Midbrain (tissue), 1 donor: ENCODE data around the gene CDH4.

Experiments used
- DNase-seq: peaks from one replicate; lab custom pipeline; 2025; lab: John Stamatoyannopoulos, UW

Gene CDH4

DNA sequence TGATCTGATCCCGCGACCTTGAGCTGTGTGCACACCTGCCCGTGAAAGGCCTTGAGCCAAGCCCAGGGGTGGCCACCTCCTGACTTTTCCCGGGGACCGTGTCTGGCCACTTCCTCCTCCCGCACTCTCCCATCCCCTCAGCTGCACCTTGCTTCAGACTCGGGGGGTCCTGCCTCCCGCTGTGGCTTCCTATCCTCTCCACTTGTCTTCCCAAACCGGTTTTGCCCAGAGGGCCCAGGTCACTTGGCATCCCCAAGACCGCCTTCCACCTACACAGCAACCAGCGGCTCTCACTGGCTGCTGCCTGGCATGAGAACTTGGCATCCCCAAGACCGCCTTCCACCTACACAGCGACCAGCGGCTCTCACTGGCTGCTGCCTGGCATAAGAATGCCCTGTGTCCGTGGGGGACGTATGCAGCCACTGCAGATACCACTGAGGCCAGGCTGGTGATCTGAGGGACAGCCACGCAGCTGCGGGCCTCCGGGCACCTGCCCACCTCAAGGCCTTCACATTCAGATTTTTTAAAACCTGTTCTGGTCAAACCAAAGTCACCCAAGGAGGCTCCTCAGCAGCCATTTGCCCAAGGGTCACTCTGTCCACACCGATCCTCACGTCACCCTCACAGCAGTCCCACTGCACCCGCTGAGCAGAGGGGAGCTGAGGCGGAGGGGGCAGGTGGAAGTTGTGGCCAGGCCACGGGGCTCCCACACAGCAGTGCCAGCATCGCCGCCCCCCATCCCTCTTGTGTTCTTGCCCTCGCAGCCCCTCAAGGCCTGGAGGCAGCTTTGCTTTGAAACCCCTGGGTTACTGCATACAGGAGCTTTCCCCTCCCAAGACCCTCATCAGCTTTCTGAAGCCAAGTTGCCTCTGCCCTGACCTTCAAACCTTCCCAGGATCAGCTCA lies 568.1 kb downstream of the CDH4 start:
- DNase-seq, result no peak

DNA sequence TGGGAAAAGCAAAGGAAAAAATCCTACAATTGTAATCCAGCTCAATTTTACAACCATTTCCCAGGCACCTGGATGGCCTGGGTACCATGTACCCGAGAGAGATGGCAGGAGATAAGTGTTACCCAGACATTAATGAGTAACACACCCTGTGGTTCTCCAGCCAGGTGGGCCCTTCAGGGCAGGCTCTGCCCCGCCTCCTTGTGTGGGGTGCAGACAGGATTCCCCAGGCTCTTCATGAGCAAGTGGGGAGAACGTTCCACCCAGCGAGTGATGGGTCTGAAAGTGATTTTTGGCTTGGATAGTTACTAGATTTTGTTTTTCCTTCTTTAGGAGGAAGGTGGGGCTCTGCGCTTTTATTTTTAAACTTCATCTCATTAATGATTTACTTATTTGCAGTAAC lies 569.7 kb downstream of the CDH4 start:
- DNase-seq, result no peak

GRCh38 chr20:61822396-61822795 lies 570.3 kb downstream of the CDH4 start:
- no peak for DNase-seq

DNA sequence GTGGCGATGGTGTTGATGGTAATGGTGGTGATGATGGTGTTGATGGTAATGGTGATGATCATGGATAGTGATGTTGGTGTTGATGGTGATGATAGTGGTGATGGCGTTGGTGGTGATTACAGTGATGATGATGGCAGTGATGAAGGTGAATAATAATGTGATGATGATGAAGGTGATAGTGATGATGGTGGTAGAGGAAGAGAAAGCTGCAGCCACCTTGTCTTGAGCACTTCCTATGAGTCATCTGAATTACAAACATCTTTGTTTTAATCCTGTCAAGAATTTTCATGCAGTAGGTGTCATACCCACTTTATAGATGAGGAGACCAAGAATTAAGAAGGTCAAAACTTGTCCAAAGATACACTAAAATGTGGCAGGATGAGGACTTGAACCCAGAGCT lies 571.2 kb downstream of the CDH4 start:
- no peak for DNase-seq

DNA sequence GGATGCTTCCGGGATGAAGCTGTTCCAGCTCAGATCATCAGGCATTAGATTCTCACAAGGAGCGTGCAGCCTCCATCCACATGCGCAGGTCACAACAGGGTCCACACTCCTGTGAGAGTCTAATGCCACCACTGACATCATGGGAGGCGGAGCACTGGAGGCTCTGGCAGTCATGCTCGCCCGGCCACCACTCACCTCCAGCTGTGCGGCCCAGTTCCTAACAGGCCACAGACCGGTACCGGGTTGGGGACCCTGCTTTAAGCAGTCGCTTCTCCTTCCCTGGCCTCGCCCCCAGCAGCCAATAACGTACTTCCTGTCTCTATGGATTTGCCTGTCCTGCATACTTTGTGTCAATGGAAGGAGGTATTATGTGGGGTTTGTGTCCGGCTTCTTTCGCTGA lies 576.8 kb downstream of the CDH4 start:
- no peak for DNase-seq

DNA sequence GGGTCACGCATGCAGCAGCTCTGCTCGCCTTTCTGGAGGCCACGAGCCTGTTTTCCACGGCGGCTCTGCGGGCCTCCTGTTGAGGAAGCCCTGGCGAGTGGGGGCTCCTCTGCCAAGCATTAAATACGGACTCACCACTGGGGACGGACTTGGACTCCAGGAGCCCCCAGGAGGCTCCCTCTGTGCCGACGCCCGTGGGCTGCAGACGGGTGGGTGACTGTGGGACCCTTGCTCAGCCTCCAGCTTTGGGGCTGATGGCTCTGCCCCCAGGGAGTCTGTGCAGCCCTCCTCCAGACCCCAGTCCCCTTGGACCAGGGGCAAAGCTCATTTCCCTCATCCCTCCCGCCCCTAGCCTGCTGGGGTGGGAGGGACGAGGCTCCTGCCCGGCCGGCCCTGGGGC lies 577.5 kb downstream of the CDH4 start:
- no peak for DNase-seq

DNA sequence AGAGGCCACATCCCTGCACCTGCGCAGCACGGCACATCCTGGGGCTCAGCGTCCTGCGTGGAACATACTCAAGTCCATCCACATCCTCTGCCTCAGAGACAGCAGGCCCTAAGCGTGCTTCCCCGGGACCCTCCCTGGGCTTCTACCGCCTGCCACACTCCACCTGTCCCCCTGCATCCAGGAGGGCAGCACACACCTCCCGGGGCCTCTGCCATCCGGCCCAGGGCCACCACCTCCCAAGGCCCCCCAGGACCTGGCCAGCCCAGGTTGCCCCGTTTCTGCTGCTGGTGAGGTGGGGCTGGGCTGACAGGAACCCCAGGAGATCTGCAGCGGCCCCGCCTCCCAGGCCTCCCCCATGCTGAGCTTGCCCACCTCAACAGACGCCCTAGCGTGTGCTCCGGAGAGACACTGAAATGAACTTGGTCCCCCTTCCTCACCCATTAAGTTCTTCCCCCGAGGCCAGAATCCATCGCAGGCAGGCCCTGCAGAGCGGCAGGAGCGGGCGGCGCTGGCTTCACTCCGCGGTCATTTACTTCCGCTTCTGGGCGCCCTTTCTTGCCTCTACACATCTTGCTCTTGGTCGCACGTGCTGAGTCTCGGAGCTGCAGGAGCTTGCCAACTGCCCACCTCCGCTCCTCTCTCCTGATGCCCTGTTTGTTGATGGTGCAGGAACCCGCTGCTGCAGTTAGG lies 578.3 kb downstream of the CDH4 start:
- DNase-seq, result no peak

- DNase-seq, result no peak
Measured at GRCh38 chr20:61830991-61831390, 578.9 kb downstream of the CDH4 start.

DNA sequence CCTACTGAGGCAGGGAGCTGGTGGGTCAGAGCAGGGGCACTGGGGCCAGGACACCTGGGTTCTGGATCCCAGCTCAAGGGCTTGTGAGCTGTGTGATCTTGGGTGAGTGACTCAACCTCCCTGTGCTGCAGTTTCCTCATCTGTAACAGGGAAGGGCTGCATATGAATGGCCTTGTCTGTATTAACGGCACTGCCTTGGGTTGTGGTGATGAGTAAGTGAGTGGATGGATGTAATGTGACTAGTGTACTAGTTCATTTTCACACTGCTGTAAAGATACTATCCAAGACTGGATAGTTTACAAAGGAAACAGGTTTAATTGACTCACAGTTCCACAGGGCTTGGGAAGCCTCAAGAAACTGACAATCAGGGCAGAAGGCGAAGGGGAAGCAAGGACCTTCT lies 580.1 kb downstream of the CDH4 start:
- no peak for DNase-seq

- DNase-seq, result no peak
Measured at GRCh38 chr20:61833807-61834610, 581.9 kb downstream of the CDH4 start.

- no peak for DNase-seq
Measured at GRCh38 chr20:61835301-61835700, 583.2 kb downstream of the CDH4 start.

GRCh38 chr20:61835791-61836350 lies 583.8 kb downstream of the CDH4 start:
- DNase-seq, result no peak

DNA sequence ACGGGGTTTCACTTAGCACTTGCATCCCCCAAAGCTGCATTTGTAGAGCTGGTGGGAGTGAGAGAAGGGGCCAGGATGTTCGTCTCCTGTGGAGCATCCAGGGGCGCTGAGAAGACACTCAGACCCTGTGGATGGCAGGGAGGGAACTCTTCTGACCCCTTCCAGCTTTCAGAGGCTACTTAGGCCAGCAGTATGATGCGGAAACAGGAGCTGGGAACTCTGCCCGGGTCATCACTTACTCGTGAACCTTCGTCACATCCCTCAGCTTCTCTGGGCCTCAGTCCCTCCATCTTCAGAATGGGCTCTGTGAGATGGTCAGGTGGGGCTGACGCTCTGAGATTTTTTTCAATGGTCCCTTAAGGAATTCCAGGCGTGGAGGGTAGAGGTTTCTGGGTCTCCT lies 585.1 kb downstream of the CDH4 start:
- no peak for DNase-seq

GRCh38 chr20:61839223-61839911 lies 587.3 kb downstream of the CDH4 start:
- DNase-seq, result no peak

DNA sequence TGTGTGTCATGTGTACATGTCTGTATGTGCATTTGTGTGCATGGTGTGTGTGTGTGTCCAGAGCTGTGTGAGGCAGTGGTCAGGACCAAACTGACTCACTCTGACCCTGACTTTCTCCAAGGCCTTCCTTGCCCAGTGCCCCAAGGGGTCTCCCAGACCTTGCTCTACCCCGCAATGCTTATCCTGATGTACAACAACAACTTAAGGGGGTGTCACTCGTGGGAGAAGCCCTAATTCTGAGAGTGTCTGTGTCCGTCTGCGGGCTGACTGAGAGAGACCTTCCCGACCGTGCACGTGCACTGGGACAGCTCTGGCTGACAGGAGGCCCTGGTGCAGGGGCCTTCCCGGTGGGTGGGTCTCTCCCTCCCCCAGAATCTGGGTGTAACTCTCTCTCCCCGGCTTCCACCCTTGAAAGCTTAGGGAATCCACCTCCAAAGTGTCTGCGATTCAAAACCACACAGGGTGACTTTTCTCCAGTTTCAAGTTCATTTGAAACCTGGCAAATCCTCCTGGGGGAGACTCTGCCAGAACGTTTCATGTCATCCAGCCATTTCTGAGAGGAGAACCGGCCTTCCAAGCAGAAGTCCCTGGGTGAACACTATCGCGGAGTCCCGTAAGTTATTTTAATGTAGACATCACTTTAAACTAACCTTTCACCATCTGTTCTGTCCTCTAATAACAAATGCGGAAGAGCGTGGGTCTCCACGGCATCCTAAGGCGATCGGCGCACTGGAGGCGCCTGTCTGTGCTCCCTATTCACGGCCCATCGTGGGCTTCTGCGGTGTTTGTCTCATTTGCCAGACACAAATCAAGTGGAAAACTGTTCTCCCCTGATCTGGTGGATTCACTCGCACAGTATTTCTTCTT lies 588.1 kb downstream of the CDH4 start:
- no peak for DNase-seq

- no peak for DNase-seq
Measured at GRCh38 chr20:61840779-61841455, 588.9 kb downstream of the CDH4 start.

DNA sequence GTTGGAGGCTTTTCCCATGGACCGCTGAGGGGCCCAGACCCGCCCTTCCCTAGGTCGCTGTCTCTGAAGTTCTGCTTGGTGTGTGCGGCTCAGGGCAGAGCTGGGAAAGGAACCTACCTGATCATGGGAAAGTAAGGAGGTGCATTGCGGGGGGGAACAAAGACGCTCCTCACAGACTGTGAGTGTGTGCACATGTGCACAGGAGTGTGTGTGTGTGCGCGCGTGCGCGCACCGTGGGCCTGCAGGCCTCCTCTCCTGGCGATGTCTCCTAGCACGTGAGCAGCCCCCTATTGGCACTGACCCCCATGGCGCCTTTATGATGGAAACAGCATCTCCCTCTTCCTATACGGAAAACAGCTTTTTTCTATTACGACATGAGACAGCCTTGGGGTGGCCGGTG lies 589.5 kb downstream of the CDH4 start:
- no peak for DNase-seq

- no peak for DNase-seq
Measured at GRCh38 chr20:61841966-61842365, 589.9 kb downstream of the CDH4 start.

- DNase-seq, result no peak
Measured at GRCh38 chr20:61844621-61845020, 592.6 kb downstream of the CDH4 start.

GRCh38 chr20:61845233-61845671 lies 593.2 kb downstream of the CDH4 start:
- DNase-seq, result no peak
